Muscle layer of duodenum (tissue), 2 donors: ENCODE results near the gene MIDN.
"Not testable (repeated sequence)": the region's sequence is repeated elsewhere in the genome, so short reads cannot be mapped to it uniquely, and the experiment has no call there.

Experiments used
- H3K27ac ChIP-seq: one replicate; pipeline ENCODE4 v1.7.0; 2013; ENCODE audit warnings: mild to moderate bottlenecking, low read length
- H3K27me3 ChIP-seq: one replicate; pipeline ENCODE4 v1.7.0; 2013; ENCODE audit warnings: low read depth, mild to moderate bottlenecking, control low read depth, low read length
- H3K36me3 ChIP-seq, 2 donors: one replicate each; pipeline ENCODE4 v1.7.0; 2013; ENCODE audit warnings: low read length in 2 of 2, control low read depth in 1 of 2, mild to moderate bottlenecking in 1 of 2; ENCODE audit not compliant: insufficient read depth in 2 of 2, control insufficient read depth in 1 of 2
- H3K4me1 ChIP-seq, 2 donors: one replicate each; pipeline ENCODE4 v1.7.0; 2013; ENCODE audit warnings: low read length in 2 of 2, mild to moderate bottlenecking in 2 of 2, control low read depth in 1 of 2, moderate library complexity in 1 of 2; ENCODE audit not compliant: insufficient read depth in 2 of 2, control insufficient read depth in 1 of 2
- H3K4me3 ChIP-seq, 2 donors: one replicate each; pipeline ENCODE4 v1.7.0; 2013; ENCODE audit warnings: low read length in 2 of 2, low read depth in 1 of 2, mild to moderate bottlenecking in 1 of 2
- H3K9me3 ChIP-seq, 2 donors: one replicate each; pipeline ENCODE4 v1.7.0; 2013; ENCODE audit warnings: low read length in 2 of 2, control low read depth in 1 of 2, mild to moderate bottlenecking in 1 of 2; ENCODE audit not compliant: control insufficient read depth in 1 of 2
- donor health status: healthy.

Gene MIDN

GRCh38 chr19:1248139-1248785 is at the start of gene MIDN:
MIDN (plus strand) TSS chr19:1248583; CDS start chr19:1250297, 1,714 bp downstream.
- Histone ChIP-seq H3K36me3 (peaks cover 5 to 11% of the 10 kb centered on the region in 2 donors), H3K4me3 (peak within 1 kb of the TSS; percentile 55 to 71), H3K27me3 (no peaks in the 10 kb centered on the region), H3K9me3 (no peaks in the 10 kb centered on the region), H3K4me1 (peaks cover 7 to 37% of the 10 kb centered on the region in 2 donors), H3K27ac (peak within 1 kb of the TSS; percentile 75)

GRCh38 chr19:1199531-1199930 is 48.9 kb upstream of the MIDN start:
- no peak overlapping the region for H3K27ac ChIP-seq
- peaks cover 0 to 7% of the 10 kb centered on the region in 2 donors for H3K4me1 ChIP-seq
- H3K9me3 ChIP-seq: no peaks in the 10 kb centered on the region
- H3K36me3 ChIP-seq: no peaks in the 10 kb centered on the region
- no peak overlapping the region for H3K4me3 ChIP-seq
- H3K27me3 ChIP-seq: no peaks in the 10 kb centered on the region

GRCh38 chr19:1200614-1201013 is 47.8 kb upstream of the MIDN start:
- H3K27me3 ChIP-seq, H3K4me1 ChIP-seq, H3K36me3 ChIP-seq, H3K9me3 ChIP-seq, H3K4me3 ChIP-seq, H3K27ac ChIP-seq: not testable (repeated sequence)

GRCh38 chr19:1205114-1206099 is 43.0 kb upstream of the MIDN start, which contains the start of gene STK11:
STK11 (plus strand) TSS chr19:1205778; CDS start chr19:1206914, 1,136 bp downstream.
- no peaks in the 10 kb centered on the region for H3K27me3 ChIP-seq
- peak within 1 kb of the TSS; percentile 70 to 82 for H3K4me3 ChIP-seq
- H3K27ac ChIP-seq: peak within 1 kb of the TSS; percentile 74
- no peaks in the 10 kb centered on the region for H3K9me3 ChIP-seq
- H3K4me1 ChIP-seq: peaks cover 19 to 37% of the 10 kb centered on the region in 2 donors
- no peaks in the 10 kb centered on the region for H3K36me3 ChIP-seq

- Histone ChIP-seq H3K4me1 (peaks cover 19 to 39% of the 10 kb centered on the region in 2 donors), H3K27me3 (no peaks in the 10 kb centered on the region), H3K9me3 (no peaks in the 10 kb centered on the region), H3K27ac (peak overlapping the region; percentile 74), H3K4me3 (peak overlapping the region; percentile 70 to 82), H3K36me3 (no peaks in the 10 kb centered on the region)
Measured at GRCh38 chr19:1206150-1206863, 42.1 kb upstream of the MIDN start.

- Histone ChIP-seq H3K4me3 (peak overlapping the region; percentile 70 to 82), H3K27ac (peak overlapping the region; percentile 74), H3K27me3 (no peaks in the 10 kb centered on the region), H3K9me3 (no peaks in the 10 kb centered on the region), H3K36me3 (no peaks in the 10 kb centered on the region), H3K4me1 (peaks cover 19 to 45% of the 10 kb centered on the region in 2 donors)
Measured at GRCh38 chr19:1206864-1207450, 41.4 kb upstream of the MIDN start.

GRCh38 chr19:1208830-1209229 is 39.6 kb upstream of the MIDN start:
- H3K36me3 ChIP-seq, H3K27ac ChIP-seq, H3K4me3 ChIP-seq, H3K9me3 ChIP-seq, H3K27me3 ChIP-seq: not testable (repeated sequence)
- H3K4me1 ChIP-seq: peaks cover 16 to 52% of the 10 kb centered on the region in 2 donors

GRCh38 chr19:1210227-1210538 is 38.2 kb upstream of the MIDN start:
- no peaks in the 10 kb centered on the region for H3K36me3 ChIP-seq
- no peaks in the 10 kb centered on the region for H3K27me3 ChIP-seq
- no peak overlapping the region for H3K4me3 ChIP-seq
- peaks cover 14 to 63% of the 10 kb centered on the region in 2 donors for H3K4me1 ChIP-seq
- no peaks in the 10 kb centered on the region for H3K9me3 ChIP-seq
- H3K27ac ChIP-seq: no peak overlapping the region

GRCh38 chr19:1211494-1212234 is 36.7 kb upstream of the MIDN start:
- no peaks in the 10 kb centered on the region for H3K9me3 ChIP-seq
- no peak overlapping the region for H3K27ac ChIP-seq
- H3K36me3 ChIP-seq: no peaks in the 10 kb centered on the region
- no peaks in the 10 kb centered on the region for H3K27me3 ChIP-seq
- peaks cover 17 to 71% of the 10 kb centered on the region in 2 donors for H3K4me1 ChIP-seq
- H3K4me3 ChIP-seq: no peak overlapping the region

GRCh38 chr19:1213391-1214286 is 34.7 kb upstream of the MIDN start:
- Histone ChIP-seq H3K36me3 (no peaks in the 10 kb centered on the region), H3K4me3 (peak overlapping the region in 1 of 2 donors; percentile 23), H3K9me3 (no peaks in the 10 kb centered on the region), H3K27ac (peak overlapping the region; percentile 77), H3K27me3 (no peaks in the 10 kb centered on the region), H3K4me1 (peaks cover 17 to 67% of the 10 kb centered on the region in 2 donors)
